HepG2 (cell line): ENCODE measurements around the gene ADAT3. TPM values are rescaled to one million over a fixed set of nuclear protein-coding genes. Genes with fewer than 3 reads are reported as not detected.
A peak's percentile ranks its signal among the peaks of the same experiment; 100 is the strongest.

Source experiments
- ATAC-seq: fragments of 200-7000 bp; cut with Tn5 transposase; 3 replicates; pipeline ENCODE4 v1.9.1; 2020; ENCODE audit warnings: mild to moderate bottlenecking, moderate library complexity
- BruUV-seq: library from RNA; stranded (reverse); fragments of 400-500 nt; replicated peaks from 2 replicates; lab custom pipeline; 2021; lab: Mats Ljungman, UMichigan
- CTCF ChIA-PET: fragments of 300-600 bp; formaldehyde crosslinking; extraction: SDS; loops from one replicate; lab custom pipeline; 2021; ENCODE audit warnings: low total read pairs, inconsistent platforms, low intra/inter-chr PET ratio; lab: Yijun Ruan, JAX
- POLR2A ChIA-PET: fragments of 350-600 bp; sonication (Branson Sonifier 250); formaldehyde crosslinking; loops from one replicate; lab custom pipeline; 2020; ENCODE audit warnings: antibody characterized with exemption, inconsistent platforms; lab: Yijun Ruan, JAX
- DNase-seq: peaks from one replicate; pipeline ENCODE4 v3.0.0-alpha.2; 2015; ENCODE audit warnings: low spot score
- FAIRE-seq: peaks from 3 replicates; lab custom pipeline; 2011; peaks lifted over from hg19 to GRCh38; lab: Jason Lieb, UNC
- H2AFZ ChIP-seq: one replicate; pipeline ENCODE4 v1.6.1; 2011; ENCODE audit warnings: low read length, inconsistent platforms
- H3K27ac ChIP-seq: fragments of 300-600 bp; 3 replicates; pipeline ENCODE4 v1.8.0; 2011; ENCODE audit warnings: mixed run types, mild to moderate bottlenecking, mixed read lengths, low read length, inconsistent platforms; ENCODE audit not compliant: insufficient read depth; ENCODE audit errors: extremely low read length
- H3K27me3 ChIP-seq, 2 experiments: fragments of 200-600 bp in 1 of 2; 2 replicates in 1 of 2; 3 replicates in 1 of 2; pipeline versions ENCODE4 v1.6.0 to v1.8.0; 2011; ENCODE audit warnings: low read length in 2 of 2, mild to moderate bottlenecking in 2 of 2, moderate library complexity in 2 of 2, inconsistent platforms in 1 of 2; ENCODE audit not compliant: insufficient read depth in 2 of 2, control insufficient read depth in 1 of 2
- H3K36me3 ChIP-seq, 2 experiments: fragments of 200-600 bp in 1 of 2; replicated peaks in 1 of 2; 2 replicates in 1 of 2; 3 replicates in 1 of 2; pipeline versions ENCODE4 v1.5.1 to v1.8.0; 2011; ENCODE audit warnings: low read length in 2 of 2, inconsistent platforms in 1 of 2; ENCODE audit not compliant: insufficient read depth in 2 of 2, control insufficient read depth in 1 of 2
- H3K4me1 ChIP-seq: 2 replicates; pipeline ENCODE4 v1.5.1; 2012; ENCODE audit warnings: low read length, inconsistent platforms; ENCODE audit not compliant: insufficient read depth
- H3K4me2 ChIP-seq: 2 replicates; pipeline ENCODE4 v1.6.0; 2011; ENCODE audit warnings: low read depth, low read length, inconsistent platforms
- H3K4me3 ChIP-seq, 3 experiments: fragments of 200-600 bp in 1 of 3; sonication (generic), shearing (Covaris generic) in 1 of 3; replicated peaks in 1 of 3; 2 replicates each; pipeline ENCODE4 v1.5.1; 2011 to 2016; ENCODE audit warnings: low read length in 3 of 3, inconsistent platforms in 2 of 3, low read depth in 2 of 3, mild to moderate bottlenecking in 2 of 3, control low read depth in 1 of 3, mixed read lengths in 1 of 3; ENCODE audit not compliant: insufficient read depth in 1 of 3
- H3K79me2 ChIP-seq: one replicate; pipeline ENCODE4 v1.6.1; 2011; ENCODE audit warnings: low read length, inconsistent platforms; ENCODE audit not compliant: insufficient read depth
- H3K9ac ChIP-seq: 2 replicates; pipeline ENCODE4 v1.6.0; 2011; ENCODE audit warnings: mild to moderate bottlenecking, low read depth, low read length, inconsistent platforms; ENCODE audit not compliant: insufficient read depth
- H3K9me3 ChIP-seq: 2 replicates; pipeline ENCODE4 v1.5.1; 2012; ENCODE audit warnings: mild to moderate bottlenecking, low read length
- H4K20me1 ChIP-seq: 2 replicates; pipeline ENCODE4 v1.6.0; 2011; ENCODE audit warnings: inconsistent platforms, mild to moderate bottlenecking, low read length, moderate library complexity; ENCODE audit not compliant: insufficient read depth
- ATF4 ChIP-seq, 2 experiments: fragments of 450-650 bp in 1 of 2; sonication (generic) in 1 of 2; formaldehyde crosslinking; IDR thresholded peaks; 2 replicates each; pipeline versions ENCODE4 v1.5.0 to v1.8.0; 2020 to 2022; ENCODE audit warnings: mild to moderate bottlenecking in 1 of 2, missing genetic modification reagents in 1 of 2
- CENPX ChIP-seq: sonication (generic); formaldehyde crosslinking; IDR thresholded peaks from 2 replicates; pipeline ENCODE4 v1.9.0; 2021; ENCODE audit warnings: mild to moderate bottlenecking, missing genetic modification reagents, moderate library complexity
- ERF ChIP-seq: IDR thresholded peaks from 2 replicates; pipeline ENCODE4 v1.6.1; 2018; ENCODE audit warnings: missing biosample characterization, missing genetic modification reagents
- GRHL1 ChIP-seq: sonication (generic); formaldehyde crosslinking; conservative IDR thresholded peaks from 2 replicates; pipeline ENCODE4 v1.8.0; 2022; ENCODE audit warnings: missing genetic modification reagents
- HMG20A ChIP-seq: IDR thresholded peaks from 2 replicates; pipeline ENCODE4 v1.6.1; 2016; ENCODE audit warnings: borderline replicate concordance
- MATR3 ChIP-seq: sonication (generic); formaldehyde crosslinking; IDR thresholded peaks from 2 replicates; pipeline ENCODE4 v1.4.0; 2020; ENCODE audit warnings: missing genetic modification reagents
- SNAI1 ChIP-seq: sonication (generic); formaldehyde crosslinking; IDR thresholded peaks from 2 replicates; pipeline ENCODE4 v1.5.0; 2020; ENCODE audit warnings: mild to moderate bottlenecking, missing genetic modification reagents, borderline replicate concordance
- ZNF501 ChIP-seq: sonication (generic); formaldehyde crosslinking; IDR thresholded peaks from 2 replicates; pipeline ENCODE4 v1.5.1; 2020; ENCODE audit warnings: mild to moderate bottlenecking, moderate library complexity, missing genetic modification reagents
- ZNF616 ChIP-seq: sonication (generic); formaldehyde crosslinking; IDR thresholded peaks from 2 replicates; pipeline ENCODE4 v1.5.0; 2020; ENCODE audit warnings: low read depth, mild to moderate bottlenecking, missing genetic modification reagents
- ZNF619 ChIP-seq: sonication (generic); formaldehyde crosslinking; IDR thresholded peaks from 2 replicates; pipeline ENCODE4 v1.4.0; 2020; ENCODE audit warnings: mild to moderate bottlenecking, missing genetic modification reagents
- ZNF629 ChIP-seq: sonication (generic); formaldehyde crosslinking; conservative IDR thresholded peaks from 2 replicates; pipeline ENCODE4 v1.5.0; 2020; ENCODE audit warnings: missing genetic modification reagents
- ZNF746 ChIP-seq: sonication (generic); formaldehyde crosslinking; IDR thresholded peaks from 2 replicates; pipeline ENCODE4 v1.8.0; 2022; ENCODE audit warnings: mild to moderate bottlenecking, missing genetic modification reagents
- ZNF766 ChIP-seq: sonication (generic); formaldehyde crosslinking; IDR thresholded peaks from 2 replicates; pipeline ENCODE4 v1.5.0; 2020; ENCODE audit warnings: missing genetic modification reagents, borderline replicate concordance
- ZSCAN31 ChIP-seq: sonication (generic); formaldehyde crosslinking; IDR thresholded peaks from 2 replicates; pipeline ENCODE4 v1.5.0; 2020; ENCODE audit warnings: low read depth, mild to moderate bottlenecking, missing genetic modification reagents
- WGBS: methylation state at CpG from one replicate; pipeline ENCODE4 v1.1.6; 2017; ENCODE audit warnings: low lambda C conversion rate; 5-methylcytosine and 5-hydroxymethylcytosine counted together
- in situ Hi-C: cut with HindIII; loops from 2 replicates; pipeline ENCODE4 v1.10.0; 2017; ENCODE audit warnings: low pct_unique_long_range_greater_than_20kb; ENCODE audit not compliant: extremely low pct_ligation_motif_present
- intact Hi-C: fragments of 100-400 bp; cut with micrococcal nuclease; formaldehyde crosslinking; loops from one replicate; pipeline ENCODE4 v1.10.0; 2022; ENCODE audit not compliant: unreplicated experiment
- polyA plus RNA-seq, 8 experiments: library from polyadenylated mRNA; depleted of rRNA in 3 of 8; stranded (reverse) in 7 of 8; unstranded in 1 of 8; fragments of >200 nt; fragmentation: Illumina TruSeq in 4 of 8; extraction: Trizol in 4 of 8; gene quantifications; 2 replicates each; pipeline versions ENCODE4 v1.2.1 to v1.2.3, GENCODE V29; 2011 to 2016; ENCODE audit warnings: low read depth in 4 of 8, missing spikeins in 1 of 8, mixed read lengths in 1 of 8; ENCODE audit not compliant: insufficient read depth in 1 of 8
- total RNA-seq, 5 experiments: library from RNA; depleted of rRNA; stranded (reverse); fragments of >200 nt; fragmentation: Illumina TruSeq; extraction: Trizol; gene quantifications; 2 replicates each; pipeline ENCODE4 v1.2.3, GENCODE V29; 2016; ENCODE audit warnings: low read depth in 1 of 5
- TF ChIP-seq, protein P1 (sequence below): sonication (generic); formaldehyde crosslinking; IDR thresholded peaks from 2 replicates; pipeline ENCODE4 v1.8.0; 2022; ENCODE audit warnings: mild to moderate bottlenecking, missing genetic modification reagents; ENCODE audit not compliant: insufficient replicate concordance
- TF ChIP-seq, protein P2 (sequence below): sonication (generic); formaldehyde crosslinking; IDR thresholded peaks from 2 replicates; pipeline ENCODE4 v1.5.1; 2020; ENCODE audit warnings: mild to moderate bottlenecking, moderate library complexity, missing genetic modification reagents

Gene ADAT3
- total and polyA plus RNA-seq, 2 of the 13 experiments (the other 11 are each of a cell fraction or from before 2014, with no cell fraction given): 0.95 to 3.5 TPM

DNA sequence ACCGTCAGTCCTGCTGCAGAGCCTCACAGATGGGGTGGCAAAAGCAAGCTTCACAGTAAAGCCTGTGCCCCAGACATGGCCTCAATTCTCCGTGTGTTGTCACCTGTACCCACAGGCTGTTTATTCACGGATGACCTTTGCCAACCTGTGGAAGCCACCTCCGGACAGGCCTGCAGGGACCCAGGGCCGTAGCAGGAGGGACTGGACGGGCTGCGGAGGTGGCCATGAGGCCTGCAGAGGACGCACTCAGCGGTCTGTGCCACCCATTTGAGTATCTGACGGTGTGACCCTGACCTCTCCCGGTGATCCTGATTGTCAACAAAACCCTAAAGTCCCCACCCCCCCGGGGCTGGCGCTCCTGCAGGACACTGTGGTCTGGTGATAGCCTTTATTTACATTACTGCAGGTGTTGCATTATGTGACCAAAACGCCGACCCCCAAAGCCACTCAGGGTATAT, 34.0 kb upstream of the ADAT3 start:
- Histone ChIP-seq H4K20me1 (peaks cover 6% of the 10 kb centered on the region; the same call in 1 of the 2 replicates), H3K9me3 (no peaks in the 10 kb centered on the region), H3K4me1 (peaks cover 83% of the 10 kb centered on the region), H3K36me3 (peaks cover 0 to 2% of the 10 kb centered on the region in 2 experiments; a peak in 2 of 5 replicates), H3K4me3 (peak overlapping the region in 2 of 3 experiments; percentile 19 to 53; a peak in 3 of 6 replicates), H3K27ac (peak overlapping the region; percentile 83), H3K4me2 (peak overlapping the region; percentile 78), H3K9ac (peak overlapping the region; percentile 45), H2AFZ (no peak overlapping the region), H3K27me3 (no peaks in the 10 kb centered on the region), H3K79me2 (peaks cover 32% of the 10 kb centered on the region)
- ChIA-PET CTCF (no interaction called here), POLR2A (interaction anchor here (0.7 to 1.5 kb wide), 3 partner anchors 13 to 31 kb away, joined by 3 to 6 read pairs (median 4); no protein-coding TSS in a partner anchor)
- FAIRE-seq (peak; percentile 93), ATAC-seq (peak; percentile 75), DNase-seq (peak; percentile 90)
- no TSS peak for BruUV-seq
- in situ Hi-C loops: no loop called here
- 0% methylated on average over 1 of the region's 15 CpGs for WGBS
- intact Hi-C loops: no loop called here
- TF ChIP-seq, protein P1, sequence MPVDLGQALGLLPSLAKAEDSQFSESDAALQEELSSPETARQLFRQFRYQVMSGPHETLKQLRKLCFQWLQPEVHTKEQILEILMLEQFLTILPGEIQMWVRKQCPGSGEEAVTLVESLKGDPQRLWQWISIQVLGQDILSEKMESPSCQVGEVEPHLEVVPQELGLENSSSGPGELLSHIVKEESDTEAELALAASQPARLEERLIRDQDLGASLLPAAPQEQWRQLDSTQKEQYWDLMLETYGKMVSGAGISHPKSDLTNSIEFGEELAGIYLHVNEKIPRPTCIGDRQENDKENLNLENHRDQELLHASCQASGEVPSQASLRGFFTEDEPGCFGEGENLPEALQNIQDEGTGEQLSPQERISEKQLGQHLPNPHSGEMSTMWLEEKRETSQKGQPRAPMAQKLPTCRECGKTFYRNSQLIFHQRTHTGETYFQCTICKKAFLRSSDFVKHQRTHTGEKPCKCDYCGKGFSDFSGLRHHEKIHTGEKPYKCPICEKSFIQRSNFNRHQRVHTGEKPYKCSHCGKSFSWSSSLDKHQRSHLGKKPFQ (CRISPR knock-in tag): no peak
- TF ChIP-seq ZNF501 (CRISPR knock-in tag): peak; percentile 84
- TF ChIP-seq ZNF629 (CRISPR knock-in tag): peak; percentile 87
- TF ChIP-seq, protein P2, sequence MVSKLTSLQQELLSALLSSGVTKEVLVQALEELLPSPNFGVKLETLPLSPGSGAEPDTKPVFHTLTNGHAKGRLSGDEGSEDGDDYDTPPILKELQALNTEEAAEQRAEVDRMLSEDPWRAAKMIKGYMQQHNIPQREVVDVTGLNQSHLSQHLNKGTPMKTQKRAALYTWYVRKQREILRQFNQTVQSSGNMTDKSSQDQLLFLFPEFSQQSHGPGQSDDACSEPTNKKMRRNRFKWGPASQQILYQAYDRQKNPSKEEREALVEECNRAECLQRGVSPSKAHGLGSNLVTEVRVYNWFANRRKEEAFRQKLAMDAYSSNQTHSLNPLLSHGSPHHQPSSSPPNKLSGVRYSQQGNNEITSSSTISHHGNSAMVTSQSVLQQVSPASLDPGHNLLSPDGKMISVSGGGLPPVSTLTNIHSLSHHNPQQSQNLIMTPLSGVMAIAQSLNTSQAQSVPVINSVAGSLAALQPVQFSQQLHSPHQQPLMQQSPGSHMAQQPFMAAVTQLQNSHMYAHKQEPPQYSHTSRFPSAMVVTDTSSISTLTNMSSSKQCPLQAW (CRISPR knock-in tag): peak; percentile 87
- TF ChIP-seq ZNF616: no peak
- TF ChIP-seq CENPX: no peak
- TF ChIP-seq ZNF766: 0 out of 2 replicates have a peak, but pooled peaks have one; percentile 30
- TF ChIP-seq GRHL1 (CRISPR knock-in tag): no peak
- no peak for TF ChIP-seq MATR3 (CRISPR knock-in tag)
- TF ChIP-seq ATF4 (CRISPR knock-in tag; IDR thresholded peaks at IDR 0.05): peak in 1 of 2 experiments; percentile 65; a peak in 2 of 4 replicates
- peak; percentile 28; the same call in 1 of the 2 replicates for TF ChIP-seq ZNF746
- peak; percentile 62; the same call in 1 of the 2 replicates for TF ChIP-seq SNAI1
- peak; percentile 39; the same call in 1 of the 2 replicates for TF ChIP-seq HMG20A (CRISPR knock-in tag)
- peak; percentile 59; the same call in 1 of the 2 replicates for TF ChIP-seq ERF (CRISPR knock-in tag)
- TF ChIP-seq ZSCAN31: peak; percentile 67; the same call in 1 of the 2 replicates
- TF ChIP-seq ZNF619 (CRISPR knock-in tag): 0 out of 2 replicates have a peak, but pooled peaks have one; percentile 37
